DMS 273 (cell line): ENCODE results near the gene CAPN7.
"Not testable (repeated sequence)": the region's sequence is repeated elsewhere in the genome, so short reads cannot be mapped to it uniquely, and the experiment has no call there.

Experiments used
- DNase-seq: peaks from one replicate; lab custom pipeline; 2025; ENCODE audit not compliant: unreplicated experiment; lab: John Stamatoyannopoulos, UW

CAPN7 gene

GRCh38 chr3:15205934-15206661, at the start of gene CAPN7:
Gene CAPN7, plus strand, starts transcription at chr3:15206246. Its CDS starts 250 bp downstream, at chr3:15206496.
- DNase-seq = no peak

GRCh38 chr3:15157441-15157840, 48.6 kb upstream of the CAPN7 start:
- no peak for DNase-seq

- DNase-seq = no peak
These were observed 46.4 kb upstream of the CAPN7 start for GRCh38 chr3:15159501-15160136.

GRCh38 chr3:15160662-15161061, 45.4 kb upstream of the CAPN7 start:
- no peak for DNase-seq

- DNase-seq = no peak
These were observed 44.9 kb upstream of the CAPN7 start for GRCh38 chr3:15161133-15161532.

GRCh38 chr3:15163656-15164055, 42.4 kb upstream of the CAPN7 start:
- not testable (repeated sequence) for DNase-seq

GRCh38 chr3:15164340-15164739, 41.7 kb upstream of the CAPN7 start:
- DNase-seq = no peak

- no peak for DNase-seq
These were observed 41.0 kb upstream of the CAPN7 start for GRCh38 chr3:15165061-15165460.

GRCh38 chr3:15166391-15166790, 39.7 kb upstream of the CAPN7 start:
- not testable (repeated sequence) for DNase-seq

GRCh38 chr3:15171096-15171495, 35.0 kb upstream of the CAPN7 start:
- no peak for DNase-seq

- no peak for DNase-seq
These were observed 33.2 kb upstream of the CAPN7 start for GRCh38 chr3:15172806-15173205.

GRCh38 chr3:15174953-15175352, 31.1 kb upstream of the CAPN7 start:
- no peak for DNase-seq

- no peak for DNase-seq
These were observed 30.4 kb upstream of the CAPN7 start for GRCh38 chr3:15175605-15176004.

- no peak for DNase-seq
These were observed 25.9 kb upstream of the CAPN7 start for GRCh38 chr3:15180042-15180611.

- no peak for DNase-seq
These were observed 24.5 kb upstream of the CAPN7 start for GRCh38 chr3:15181511-15181910.

- DNase-seq = no peak
These were observed 24.1 kb upstream of the CAPN7 start for GRCh38 chr3:15181963-15182362.

GRCh38 chr3:15183011-15183410, 23.0 kb upstream of the CAPN7 start:
- no peak for DNase-seq

- no peak for DNase-seq
These were observed 20.6 kb upstream of the CAPN7 start for GRCh38 chr3:15185404-15185803.

GRCh38 chr3:15186101-15186476, 20.0 kb upstream of the CAPN7 start:
- no peak for DNase-seq

- DNase-seq = not testable (repeated sequence)
These were observed 19.4 kb upstream of the CAPN7 start for GRCh38 chr3:15186477-15187164.

GRCh38 chr3:15197340-15198029, 8.6 kb upstream of the CAPN7 start:
- DNase-seq = no peak
